Keratinocyte (primary cell): Measurements from ENCODE around the gene SYNDIG1.

Source experiments
- EZH2 ChIP-seq: IDR thresholded peaks from one replicate; pipeline ENCODE4 v1.6.1; 2012; ENCODE audit warnings: inconsistent platforms, mild to moderate bottlenecking, low read length, moderate library complexity
- TF ChIP-seq, protein P1 (sequence below), 3 experiments: IDR thresholded peaks in 1 of 3; conservative IDR thresholded peaks in 1 of 3; optimal IDR thresholded peaks in 1 of 3; 2 replicates in 2 of 3; 3 replicates in 1 of 3; pipeline versions ENCODE3 to v1.5.1; 2011; ENCODE audit warnings: low read length in 3 of 3, mild to moderate bottlenecking in 3 of 3, moderate library complexity in 2 of 3, control low read depth in 1 of 3, inconsistent platforms in 1 of 3; ENCODE audit not compliant: insufficient read depth in 2 of 3; ENCODE audit errors: extremely low read depth in 1 of 3

- TF ChIP-seq, protein P1, sequence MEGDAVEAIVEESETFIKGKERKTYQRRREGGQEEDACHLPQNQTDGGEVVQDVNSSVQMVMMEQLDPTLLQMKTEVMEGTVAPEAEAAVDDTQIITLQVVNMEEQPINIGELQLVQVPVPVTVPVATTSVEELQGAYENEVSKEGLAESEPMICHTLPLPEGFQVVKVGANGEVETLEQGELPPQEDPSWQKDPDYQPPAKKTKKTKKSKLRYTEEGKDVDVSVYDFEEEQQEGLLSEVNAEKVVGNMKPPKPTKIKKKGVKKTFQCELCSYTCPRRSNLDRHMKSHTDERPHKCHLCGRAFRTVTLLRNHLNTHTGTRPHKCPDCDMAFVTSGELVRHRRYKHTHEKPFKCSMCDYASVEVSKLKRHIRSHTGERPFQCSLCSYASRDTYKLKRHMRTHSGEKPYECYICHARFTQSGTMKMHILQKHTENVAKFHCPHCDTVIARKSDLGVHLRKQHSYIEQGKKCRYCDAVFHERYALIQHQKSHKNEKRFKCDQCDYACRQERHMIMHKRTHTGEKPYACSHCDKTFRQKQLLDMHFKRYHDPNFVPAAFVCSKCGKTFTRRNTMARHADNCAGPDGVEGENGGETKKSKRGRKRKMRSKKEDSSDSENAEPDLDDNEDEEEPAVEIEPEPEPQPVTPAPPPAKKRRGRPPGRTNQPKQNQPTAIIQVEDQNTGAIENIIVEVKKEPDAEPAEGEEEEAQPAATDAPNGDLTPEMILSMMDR (optimal IDR thresholded peaks at IDR 0.05 in 1 of 3, IDR thresholded peaks at IDR 0.05 in 1 of 3, conservative IDR thresholded peaks at IDR 0.05 in 1 of 3; ENCODE audit: extremely low read depth in 1 of 3, insufficient read depth in 2 of 3, low read length in 3 of 3), result no peak
- no peak for TF ChIP-seq EZH2
Measured at GRCh38 chr20:24662752-24663365, 193.4 kb downstream of the SYNDIG1 start.
